HCT116 (cell line): Measurements from ENCODE around the gene HAPLN2. TPM values are rescaled to one million over a fixed set of nuclear protein-coding genes. Genes with fewer than 3 reads are reported as not detected.

Source experiments
- ATAC-seq: fragments of 200-7000 bp; cut with Tn5 transposase; 2 replicates; pipeline ENCODE4 v1.9.1; 2020; ENCODE audit warnings: mild to moderate bottlenecking, moderate library complexity
- BruUV-seq: library from RNA; stranded (reverse); fragments of 400-500 nt; replicated peaks from 2 replicates; lab custom pipeline; 2021; lab: Mats Ljungman, UMichigan
- CTCF ChIA-PET: fragments of 300-600 bp; sonication (Branson Sonifier 250); formaldehyde crosslinking; loops from one replicate; lab custom pipeline; 2021; ENCODE audit warnings: antibody characterized with exemption; lab: Charles Lee
- POLR2A ChIA-PET: fragments of 300-600, 350-600 bp; sonication (Branson Sonifier 250); formaldehyde crosslinking; loops from one replicate; lab custom pipeline; 2021; ENCODE audit warnings: antibody characterized with exemption; lab: Charles Lee
- RAD21 ChIA-PET, 2 experiments: fragments of 300-600 bp; sonication (Branson Sonifier 250); formaldehyde crosslinking; loops; one replicate each; lab custom pipeline; 2023; ENCODE audit warnings: low total read pairs in 2 of 2; ENCODE audit not compliant: uncharacterized antibody in 2 of 2, unreplicated experiment in 2 of 2, low non-redundant PET in 1 of 2; lab: Charles Lee
- DNase-seq: peaks from one replicate; pipeline ENCODE4 v3.0.0-alpha.2; 2010; ENCODE audit warnings: low read depth, low spot score
- H2AFZ ChIP-seq: fragments of 200-600 bp; shearing (Covaris generic), sonication (generic); 2 replicates; pipeline ENCODE4 v1.6.1; 2017; ENCODE audit warnings: low read depth, mixed run types, mixed read lengths, antibody characterized with exemption, low read length; ENCODE audit not compliant: poor library complexity, severe bottlenecking
- H3K27ac ChIP-seq: 2 replicates; pipeline ENCODE4 v1.5.1; 2012; ENCODE audit warnings: low read depth, low read length
- H3K27me3 ChIP-seq: fragments of 200-600 bp; sonication (generic); 2 replicates; pipeline ENCODE4 v1.6.1; 2016; ENCODE audit warnings: mixed run types, low read length, mixed read lengths; ENCODE audit not compliant: insufficient read depth
- H3K36me3 ChIP-seq, 2 experiments: fragments of 200-500 bp in 1 of 2; fragments of 200-600 bp in 1 of 2; sonication (Bioruptor generic) in 1 of 2; sonication (generic) in 1 of 2; 2 replicates each; pipeline versions ENCODE4 v1.5.1 to v1.6.1; 2014 to 2016; ENCODE audit warnings: low read length in 2 of 2, inconsistent platforms in 1 of 2, mixed read lengths in 1 of 2, mixed run types in 1 of 2; ENCODE audit not compliant: insufficient read depth in 2 of 2, control insufficient read depth in 1 of 2
- H3K4me1 ChIP-seq, 2 experiments: fragments of 200-600 bp in 1 of 2; sonication (generic) in 1 of 2; 2 replicates each; pipeline versions ENCODE4 v1.5.1 to v1.6.1; 2012 to 2017; ENCODE audit warnings: low read length in 2 of 2, inconsistent platforms in 1 of 2, mild to moderate bottlenecking in 1 of 2, mixed read lengths in 1 of 2, mixed run types in 1 of 2, moderate library complexity in 1 of 2; ENCODE audit not compliant: insufficient read depth in 2 of 2, control insufficient read depth in 1 of 2
- H3K4me2 ChIP-seq: fragments of 200-600 bp; sonication (generic); 2 replicates; pipeline ENCODE4 v1.6.1; 2017; ENCODE audit warnings: mixed run types, low read length, mixed read lengths
- H3K4me3 ChIP-seq, 2 experiments: fragments of 200-600 bp in 1 of 2; sonication (generic) in 1 of 2; replicated peaks in 1 of 2; 2 replicates each; pipeline ENCODE4 v1.5.1; 2011 to 2016; ENCODE audit warnings: low read length in 2 of 2, control low read depth in 1 of 2, low read depth in 1 of 2, mild to moderate bottlenecking in 1 of 2, mixed read lengths in 1 of 2, mixed run types in 1 of 2
- H3K79me2 ChIP-seq: fragments of 200-600 bp; sonication (generic); 2 replicates; pipeline ENCODE4 v1.6.1; 2017; ENCODE audit warnings: mild to moderate bottlenecking, mixed run types, low read length, moderate library complexity, mixed read lengths; ENCODE audit not compliant: insufficient read depth
- H3K9ac ChIP-seq: fragments of 200-600 bp; sonication (generic); 2 replicates; pipeline ENCODE4 v1.6.1; 2016; ENCODE audit warnings: low read length, mixed read lengths
- H3K9me2 ChIP-seq: fragments of 200-600 bp; sonication (generic), shearing (Covaris generic); 2 replicates; pipeline ENCODE4 v1.6.1; 2017; ENCODE audit warnings: mixed run types, mild to moderate bottlenecking, moderate library complexity; ENCODE audit not compliant: insufficient read depth
- H3K9me3 ChIP-seq, 2 experiments: fragments of 200-500 bp in 1 of 2; fragments of 200-600 bp in 1 of 2; sonication (Bioruptor generic) in 1 of 2; sonication (generic) in 1 of 2; 2 replicates each; pipeline ENCODE4 v1.6.1; 2014 to 2017; ENCODE audit warnings: low read length in 2 of 2, mixed read lengths in 2 of 2, inconsistent platforms in 1 of 2, low read depth in 1 of 2, mild to moderate bottlenecking in 1 of 2, mixed run types in 1 of 2, moderate library complexity in 1 of 2; ENCODE audit not compliant: control insufficient read depth in 1 of 2, insufficient read depth in 1 of 2
- H4K20me1 ChIP-seq: fragments of 200-600 bp; sonication (generic), shearing (Covaris generic); 2 replicates; pipeline ENCODE4 v1.6.1; 2017; ENCODE audit warnings: mixed run types, mild to moderate bottlenecking, moderate library complexity; ENCODE audit not compliant: insufficient read depth
- CEBPB ChIP-seq: IDR thresholded peaks from 2 replicates; pipeline ENCODE4 v1.6.1; 2012; ENCODE audit warnings: low read depth
- CTCF ChIP-seq, 3 experiments: fragments of 200-600 bp in 1 of 3; sonication (generic) in 1 of 3; IDR thresholded peaks in 2 of 3; conservative IDR thresholded peaks in 1 of 3; 2 replicates each; pipeline ENCODE4 v1.5.1; 2012 to 2017; ENCODE audit warnings: low read depth in 2 of 3, low read length in 2 of 3, antibody characterized with exemption in 1 of 3, borderline replicate concordance in 1 of 3, control low read depth in 1 of 3, mild to moderate bottlenecking in 1 of 3, mixed read lengths in 1 of 3, mixed run types in 1 of 3, moderate library complexity in 1 of 3; ENCODE audit not compliant: insufficient read depth in 1 of 3
- EGR1 ChIP-seq: IDR thresholded peaks from 2 replicates; pipeline ENCODE4 v1.6.1; 2012; ENCODE audit warnings: low read depth
- ELF1 ChIP-seq: IDR thresholded peaks from 2 replicates; pipeline ENCODE4 v1.6.1; 2012; ENCODE audit warnings: low read depth, borderline replicate concordance
- FOSL1 ChIP-seq: IDR thresholded peaks from 2 replicates; pipeline ENCODE4 v1.6.1; 2012; ENCODE audit warnings: low read depth
- POLR2AphosphoS5 ChIP-seq: IDR thresholded peaks from 2 replicates; pipeline ENCODE4 v1.6.1; 2011; ENCODE audit warnings: mild to moderate bottlenecking, low read depth, low read length, moderate library complexity
- RAD21 ChIP-seq: IDR thresholded peaks from 2 replicates; pipeline ENCODE4 v1.6.1; 2012; ENCODE audit warnings: low read depth, mild to moderate bottlenecking
- SIN3A ChIP-seq: IDR thresholded peaks from 2 replicates; pipeline ENCODE4 v1.6.1; 2012; ENCODE audit warnings: low read depth
- SP1 ChIP-seq: IDR thresholded peaks from 2 replicates; pipeline ENCODE4 v1.6.1; 2012; ENCODE audit warnings: low read depth
- TCF7L2 ChIP-seq: IDR thresholded peaks from 2 replicates; pipeline ENCODE4 v1.7.0; 2011; ENCODE audit warnings: borderline replicate concordance, inconsistent platforms; ENCODE audit not compliant: insufficient read depth, insufficient read length; ENCODE audit errors: extremely low read depth
- YY1 ChIP-seq: IDR thresholded peaks from 2 replicates; pipeline ENCODE4 v1.6.1; 2011; ENCODE audit warnings: low read length, low read depth, moderate library complexity, mild to moderate bottlenecking; ENCODE audit not compliant: insufficient replicate concordance; ENCODE audit errors: extremely low read depth
- ZBTB33 ChIP-seq: IDR thresholded peaks from 2 replicates; pipeline ENCODE4 v1.6.1; 2011; ENCODE audit warnings: mild to moderate bottlenecking, low read length, moderate library complexity; ENCODE audit not compliant: insufficient replicate concordance; ENCODE audit errors: extremely low read depth
- ZNF274 ChIP-seq: fragments of 200-500 bp; sonication (Bioruptor generic); IDR thresholded peaks from 2 replicates; pipeline ENCODE4 v1.6.1; 2014; ENCODE audit warnings: mild to moderate bottlenecking, low read depth, low read length, inconsistent platforms
- intact Hi-C: fragments of 100-400 bp; cut with micrococcal nuclease; formaldehyde crosslinking; loops from 2 replicates; pipeline ENCODE4 v1.10.0; 2022
- total RNA-seq: library from RNA; stranded (reverse); gene quantifications from one replicate; pipeline ENCODE4 v1.2.1, GENCODE V29; 2021; ENCODE audit not compliant: unreplicated experiment

Gene HAPLN2
- total RNA-seq, 1 experiment from 2014 or later, result 0.54 TPM

GRCh38 chr1:156615946-156616345, 3.3 kb upstream of the HAPLN2 start:
- DNase-seq, result no peak
- no peak for TF ChIP-seq EGR1
- no peak for TF ChIP-seq SIN3A
- TF ChIP-seq CEBPB, result no peak
- no peak for TF ChIP-seq CTCF (IDR thresholded peaks at IDR 0.05 in 2 of 3, conservative IDR thresholded peaks at IDR 0.05 in 1 of 3; ENCODE audit: borderline replicate concordance in 1 of 3, insufficient read depth in 1 of 3, low read depth in 2 of 3, low read length in 2 of 3)
- TF ChIP-seq ZNF274, result no peak
- TF ChIP-seq ELF1, result no peak
- TF ChIP-seq ZBTB33, result no peak
- TF ChIP-seq POLR2AphosphoS5, result no peak
- TF ChIP-seq SP1, result no peak
- no peak for TF ChIP-seq FOSL1
- no peak for TF ChIP-seq TCF7L2
- no peak for TF ChIP-seq YY1
- no peak for TF ChIP-seq RAD21
- Histone ChIP-seq H2AFZ (no peak overlapping the region), H3K4me1 (peaks cover 8 to 11% of the 10 kb centered on the region in 2 experiments), H3K79me2 (no peaks in the 10 kb centered on the region), H3K36me3 (no peaks in the 10 kb centered on the region), H3K27ac (no peak overlapping the region), H3K27me3 (no peaks in the 10 kb centered on the region), H3K4me2 (peak overlapping the region; percentile 18; the same call in 1 of the 2 replicates), H4K20me1 (no peaks in the 10 kb centered on the region), H3K9ac (no peak overlapping the region), H3K4me3 (no peak overlapping the region), H3K9me3 (no peaks in the 10 kb centered on the region), H3K9me2 (no peaks in the 10 kb centered on the region)
- CTCF ChIA-PET, result interaction anchor here (1.1 kb wide), 1 partner anchor 29 kb away, joined by 3 read pairs; no protein-coding TSS in a partner anchor
- intact Hi-C loops, result no loop called here
- ATAC-seq, result no peak
- BruUV-seq, result no TSS peak
- POLR2A ChIA-PET, result no interaction called here
- RAD21 ChIA-PET, result no interaction called here
